Measurements from ENCODE around the gene SETD7.

DNA sequence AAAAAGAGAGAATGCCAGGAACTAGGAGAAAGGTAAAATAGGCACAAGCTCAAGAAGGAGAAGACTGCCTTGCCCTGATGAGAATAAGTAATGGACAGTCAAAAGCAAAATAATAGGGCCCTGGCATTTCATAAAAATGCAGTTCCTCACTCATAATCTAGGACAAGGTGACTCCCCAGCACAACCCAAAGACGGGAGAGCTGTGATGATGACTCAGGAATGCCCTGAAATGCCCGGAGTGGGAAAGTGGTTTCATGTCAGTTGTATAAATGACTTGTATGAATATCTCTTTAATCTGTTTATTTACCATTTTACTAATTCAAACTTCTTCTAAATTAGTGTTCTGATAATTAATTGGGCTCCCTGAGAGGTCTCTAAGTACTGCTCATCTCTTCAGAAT is 28.8 kb upstream of the SETD7 start:
- TF ChIP-seq, protein P1, sequence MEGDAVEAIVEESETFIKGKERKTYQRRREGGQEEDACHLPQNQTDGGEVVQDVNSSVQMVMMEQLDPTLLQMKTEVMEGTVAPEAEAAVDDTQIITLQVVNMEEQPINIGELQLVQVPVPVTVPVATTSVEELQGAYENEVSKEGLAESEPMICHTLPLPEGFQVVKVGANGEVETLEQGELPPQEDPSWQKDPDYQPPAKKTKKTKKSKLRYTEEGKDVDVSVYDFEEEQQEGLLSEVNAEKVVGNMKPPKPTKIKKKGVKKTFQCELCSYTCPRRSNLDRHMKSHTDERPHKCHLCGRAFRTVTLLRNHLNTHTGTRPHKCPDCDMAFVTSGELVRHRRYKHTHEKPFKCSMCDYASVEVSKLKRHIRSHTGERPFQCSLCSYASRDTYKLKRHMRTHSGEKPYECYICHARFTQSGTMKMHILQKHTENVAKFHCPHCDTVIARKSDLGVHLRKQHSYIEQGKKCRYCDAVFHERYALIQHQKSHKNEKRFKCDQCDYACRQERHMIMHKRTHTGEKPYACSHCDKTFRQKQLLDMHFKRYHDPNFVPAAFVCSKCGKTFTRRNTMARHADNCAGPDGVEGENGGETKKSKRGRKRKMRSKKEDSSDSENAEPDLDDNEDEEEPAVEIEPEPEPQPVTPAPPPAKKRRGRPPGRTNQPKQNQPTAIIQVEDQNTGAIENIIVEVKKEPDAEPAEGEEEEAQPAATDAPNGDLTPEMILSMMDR (IDR thresholded peaks at IDR 0.05), result no peak
- TF ChIP-seq POLR2A (IDR thresholded peaks at IDR 0.05), result no peak
